ENCODE results near the gene PDLIM1. TPM values are rescaled to one million over a fixed set of nuclear protein-coding genes. Genes with fewer than 3 reads are reported as not detected.

PDLIM1 gene
- total RNA-seq, 4 donors from 2014 or later = 71.4 to 112 (median 77.7) TPM

DNA sequence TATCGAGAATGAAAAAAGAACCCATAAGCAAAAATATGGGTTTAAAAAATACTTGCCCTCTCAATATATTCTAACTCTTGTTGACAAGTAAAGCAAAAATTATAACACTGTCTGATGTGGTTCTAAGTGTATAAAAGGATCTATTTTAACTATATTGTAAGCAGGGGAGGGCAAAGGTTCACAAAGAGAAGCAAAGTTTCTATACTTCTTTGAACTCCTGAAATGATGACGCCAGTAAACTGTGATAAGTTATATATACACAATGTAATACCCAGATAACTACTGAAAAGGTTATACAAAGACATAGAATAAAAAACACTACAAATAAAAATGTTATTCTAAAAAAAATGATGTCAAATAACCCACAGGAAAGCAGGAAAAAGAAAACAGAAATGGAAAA, 37.1 kb downstream of the PDLIM1 start:
- Histone ChIP-seq H3K27me3 (no peaks in the 10 kb centered on the region), H3K27ac (no peak overlapping the region), H3K4me1 (peaks cover 3% of the 10 kb centered on the region), H3K9me3 (no peaks in the 10 kb centered on the region), H3K4me3 (no peak overlapping the region), H3K36me3 (peaks cover 13% of the 10 kb centered on the region)
- no peak for DNase-seq (ENCODE audit: low spot score in 2 of 2)
- WGBS = 95% methylated on average over 2 of the region's 2 CpGs
- TF ChIP-seq, protein P1, sequence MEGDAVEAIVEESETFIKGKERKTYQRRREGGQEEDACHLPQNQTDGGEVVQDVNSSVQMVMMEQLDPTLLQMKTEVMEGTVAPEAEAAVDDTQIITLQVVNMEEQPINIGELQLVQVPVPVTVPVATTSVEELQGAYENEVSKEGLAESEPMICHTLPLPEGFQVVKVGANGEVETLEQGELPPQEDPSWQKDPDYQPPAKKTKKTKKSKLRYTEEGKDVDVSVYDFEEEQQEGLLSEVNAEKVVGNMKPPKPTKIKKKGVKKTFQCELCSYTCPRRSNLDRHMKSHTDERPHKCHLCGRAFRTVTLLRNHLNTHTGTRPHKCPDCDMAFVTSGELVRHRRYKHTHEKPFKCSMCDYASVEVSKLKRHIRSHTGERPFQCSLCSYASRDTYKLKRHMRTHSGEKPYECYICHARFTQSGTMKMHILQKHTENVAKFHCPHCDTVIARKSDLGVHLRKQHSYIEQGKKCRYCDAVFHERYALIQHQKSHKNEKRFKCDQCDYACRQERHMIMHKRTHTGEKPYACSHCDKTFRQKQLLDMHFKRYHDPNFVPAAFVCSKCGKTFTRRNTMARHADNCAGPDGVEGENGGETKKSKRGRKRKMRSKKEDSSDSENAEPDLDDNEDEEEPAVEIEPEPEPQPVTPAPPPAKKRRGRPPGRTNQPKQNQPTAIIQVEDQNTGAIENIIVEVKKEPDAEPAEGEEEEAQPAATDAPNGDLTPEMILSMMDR (IDR thresholded peaks at IDR 0.05) = no peak
- TF ChIP-seq POLR2AphosphoS5 (IDR thresholded peaks at IDR 0.05) (no peak), EP300 (IDR thresholded peaks at IDR 0.05) (no peak), POLR2A (IDR thresholded peaks at IDR 0.05) (no peak)

DNA sequence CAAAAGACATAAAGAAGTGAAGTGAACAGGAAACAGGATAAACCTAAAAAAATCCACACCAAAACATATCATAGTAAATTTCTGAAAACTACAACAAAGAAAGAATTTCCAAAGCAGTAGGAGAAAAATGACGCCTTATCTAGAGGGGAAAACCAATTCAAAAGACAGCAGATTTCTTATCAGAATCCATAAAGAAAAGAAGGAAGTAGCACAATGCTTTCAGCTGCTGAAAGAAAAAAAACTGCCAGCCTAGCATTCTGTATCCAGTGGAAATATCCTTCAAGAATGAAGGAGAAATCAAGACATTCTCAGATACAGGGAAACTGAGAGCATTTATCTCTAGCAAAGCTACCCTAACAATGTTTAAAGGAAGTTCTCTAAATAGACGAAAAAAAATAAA, 37.8 kb downstream of the PDLIM1 start:
- Histone ChIP-seq H3K36me3 (peaks cover 10% of the 10 kb centered on the region), H3K27ac (no peak overlapping the region)
- 89% methylated on average over 2 of the region's 2 CpGs for WGBS

DNA sequence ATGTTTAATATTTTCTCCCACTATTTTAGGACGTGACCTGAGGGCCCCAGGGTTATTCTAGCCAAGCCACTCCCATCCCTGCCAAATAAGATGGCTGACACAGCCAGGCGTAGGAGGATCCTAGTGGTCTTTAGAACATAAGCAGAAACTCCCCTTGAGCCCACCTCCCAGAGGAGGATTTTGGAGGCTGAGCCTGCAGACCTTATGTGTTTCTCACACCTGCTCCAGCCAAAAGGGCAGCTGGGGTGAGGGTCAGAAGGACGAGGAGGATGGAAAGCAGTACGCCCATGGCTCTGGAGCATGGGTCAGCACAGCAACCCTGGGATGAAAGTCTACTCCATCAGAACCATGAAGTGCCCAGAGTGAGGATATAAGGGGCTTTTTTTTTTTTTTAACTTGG, 39.9 kb downstream of the PDLIM1 start:
- TF ChIP-seq EP300 (IDR thresholded peaks at IDR 0.05) (no peak), POLR2AphosphoS5 (IDR thresholded peaks at IDR 0.05) (no peak), POLR2A (IDR thresholded peaks at IDR 0.05) (no peak)
- TF ChIP-seq, protein P1 (IDR thresholded peaks at IDR 0.05) = no peak
- Histone ChIP-seq H3K27ac (no peak overlapping the region), H3K36me3 (peaks cover 7% of the 10 kb centered on the region), H3K4me3 (no peak overlapping the region), H3K4me1 (peaks cover 18% of the 10 kb centered on the region), H3K27me3 (no peaks in the 10 kb centered on the region), H3K9me3 (no peaks in the 10 kb centered on the region)
- WGBS = 80% methylated on average over 4 of the region's 4 CpGs
- no peak for DNase-seq (ENCODE audit: low spot score in 2 of 2)

More for the DNA sequence above, 37.8 kb downstream of the PDLIM1 start:
- Histone ChIP-seq H3K4me1 (peaks cover 4% of the 10 kb centered on the region), H3K27me3 (no peaks in the 10 kb centered on the region), H3K9me3 (no peaks in the 10 kb centered on the region), H3K4me3 (no peak overlapping the region)
- TF ChIP-seq POLR2AphosphoS5 (IDR thresholded peaks at IDR 0.05) = no peak
- TF ChIP-seq, protein P1 (IDR thresholded peaks at IDR 0.05) = no peak
- no peak for TF ChIP-seq POLR2A (IDR thresholded peaks at IDR 0.05)
- DNase-seq (ENCODE audit: low spot score in 2 of 2) = no peak

GRCh38 chr10:95249467-95249866, 41.3 kb downstream of the PDLIM1 start:
- H3K4me3 ChIP-seq = no peak overlapping the region
- H3K27ac ChIP-seq = no peak overlapping the region
- H3K27me3 ChIP-seq = no peaks in the 10 kb centered on the region
- no peaks in the 10 kb centered on the region for H3K9me3 ChIP-seq
- peaks cover 18% of the 10 kb centered on the region for H3K4me1 ChIP-seq
- peaks cover 19% of the 10 kb centered on the region for H3K36me3 ChIP-seq
- WGBS = 76% methylated on average over 3 of the region's 3 CpGs
- no peak for DNase-seq (ENCODE audit: low spot score in 2 of 2)
- TF ChIP-seq EP300 (IDR thresholded peaks at IDR 0.05) (no peak), POLR2A (IDR thresholded peaks at IDR 0.05) (no peak), POLR2AphosphoS5 (IDR thresholded peaks at IDR 0.05) (no peak)
- TF ChIP-seq, protein P1 (IDR thresholded peaks at IDR 0.05) = no peak

GRCh38 chr10:95248989-95249388, 41.8 kb downstream of the PDLIM1 start:
- H3K27me3 ChIP-seq = no peaks in the 10 kb centered on the region
- H3K9me3 ChIP-seq = no peaks in the 10 kb centered on the region
- TF ChIP-seq EP300 (IDR thresholded peaks at IDR 0.05) (no peak), POLR2A (IDR thresholded peaks at IDR 0.05) (no peak), POLR2AphosphoS5 (IDR thresholded peaks at IDR 0.05) (no peak)
- TF ChIP-seq, protein P1 (IDR thresholded peaks at IDR 0.05) = no peak
- 57% methylated on average over 3 of the region's 3 CpGs for WGBS
- H3K4me1 ChIP-seq = peaks cover 18% of the 10 kb centered on the region
- DNase-seq (ENCODE audit: low spot score in 2 of 2) = no peak
- H3K27ac ChIP-seq = no peak overlapping the region
- peaks cover 23% of the 10 kb centered on the region for H3K36me3 ChIP-seq
- H3K4me3 ChIP-seq = no peak overlapping the region
